ENCODE results near the gene SOD2.
"Not testable (repeated sequence)": the region's sequence is repeated elsewhere in the genome, so short reads cannot be mapped to it uniquely, and the experiment has no call there.

SOD2 gene

DNA sequence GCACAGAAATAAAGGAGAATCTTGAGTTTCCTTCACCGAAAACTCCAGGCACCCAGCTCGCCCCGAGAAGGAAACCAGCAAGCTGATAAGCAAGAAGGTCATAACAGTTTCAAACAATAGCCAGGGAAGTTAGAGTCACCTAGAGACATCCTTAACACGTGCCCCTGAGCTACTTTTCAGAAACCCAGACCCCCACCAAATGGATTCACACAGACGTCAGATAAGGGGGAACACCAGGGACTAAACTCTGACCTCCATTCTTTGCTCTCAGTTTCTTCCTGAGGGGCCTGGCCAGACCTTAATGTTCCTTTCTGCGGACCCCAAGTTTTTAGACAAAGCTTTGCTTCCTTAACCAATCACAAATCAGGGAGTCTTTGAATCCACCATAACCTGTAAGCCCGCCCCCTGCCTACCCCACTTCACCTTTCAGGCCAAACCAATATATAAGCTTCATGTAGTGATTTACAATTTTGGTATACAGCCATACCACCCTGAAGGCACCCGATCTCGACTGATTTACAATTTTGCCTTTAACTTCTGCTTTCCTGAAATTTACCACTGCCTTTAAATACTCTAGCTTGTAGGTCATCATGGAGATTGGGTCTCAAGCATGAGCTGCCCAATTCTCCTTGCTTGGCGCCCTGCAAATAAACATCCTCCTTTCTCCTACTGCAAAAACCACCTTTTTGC is 11.7 kb downstream of the SOD2 start:
- no peak for ATAC-seq

DNA sequence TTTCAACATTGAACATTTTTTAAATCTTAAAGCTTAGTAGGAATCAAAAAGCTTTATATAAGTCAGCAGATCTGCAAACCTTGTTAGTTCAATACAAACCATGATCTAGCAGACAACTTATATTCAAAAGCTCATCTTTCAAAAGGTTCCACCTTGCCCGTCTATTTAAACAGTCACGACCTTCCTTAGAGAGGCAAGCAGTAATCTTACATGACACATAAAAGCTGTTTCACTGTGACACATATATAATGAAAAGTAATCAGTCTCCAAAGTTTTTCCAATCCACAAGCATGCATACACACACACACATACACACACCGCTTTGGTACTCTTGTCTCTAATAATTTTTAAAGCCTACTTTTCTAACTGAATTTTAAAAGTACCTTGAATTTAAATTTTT is 12.9 kb downstream of the SOD2 start:
- ATAC-seq: peak in 1 of 2 donors; percentile 24

DNA sequence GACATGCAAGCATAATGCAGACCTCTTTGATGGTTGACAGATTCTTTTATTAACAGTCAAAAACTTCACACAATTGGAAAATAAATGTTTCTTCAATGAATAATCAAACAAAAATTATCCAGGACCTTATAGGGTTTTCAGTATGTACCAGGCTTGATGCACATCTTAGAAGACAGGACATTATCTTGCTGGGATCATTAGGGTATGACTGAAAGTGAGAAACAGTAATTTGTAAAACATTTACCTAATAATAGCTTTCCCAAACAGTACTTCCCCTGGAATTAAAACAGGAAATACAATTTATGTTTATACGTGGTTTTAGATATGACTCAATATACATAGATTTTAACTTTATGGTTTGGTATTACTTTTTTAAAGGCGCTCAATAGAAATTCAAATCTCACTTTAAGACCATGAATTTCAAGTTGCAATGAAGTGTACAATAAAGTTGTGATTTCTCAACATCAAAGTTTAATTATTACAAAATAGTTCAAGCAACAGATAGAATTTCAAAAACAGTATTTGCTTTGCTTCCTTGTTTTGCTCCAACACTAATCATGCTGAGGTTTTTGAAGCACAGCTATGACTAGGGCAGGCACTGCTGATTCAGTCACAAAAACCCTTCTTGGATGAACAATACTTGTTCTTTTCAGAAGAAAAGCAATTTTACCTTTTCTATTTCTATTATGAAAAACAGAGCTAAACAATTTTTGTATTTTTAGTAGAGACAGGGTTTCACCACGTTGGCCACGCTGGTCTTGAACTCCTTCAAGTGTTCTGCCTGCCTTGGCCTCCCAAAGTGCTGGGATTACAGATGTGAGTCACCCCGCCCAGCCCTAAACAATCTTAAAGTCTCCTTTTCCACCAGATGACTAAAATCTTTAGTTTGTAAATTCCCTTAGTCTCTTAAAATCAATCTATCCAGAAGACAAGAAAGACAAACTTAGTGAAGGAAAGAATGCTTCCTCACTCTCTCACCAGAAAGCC is 13.7 kb downstream of the SOD2 start:
- ATAC-seq: peak in 1 of 2 donors; percentile 48

DNA sequence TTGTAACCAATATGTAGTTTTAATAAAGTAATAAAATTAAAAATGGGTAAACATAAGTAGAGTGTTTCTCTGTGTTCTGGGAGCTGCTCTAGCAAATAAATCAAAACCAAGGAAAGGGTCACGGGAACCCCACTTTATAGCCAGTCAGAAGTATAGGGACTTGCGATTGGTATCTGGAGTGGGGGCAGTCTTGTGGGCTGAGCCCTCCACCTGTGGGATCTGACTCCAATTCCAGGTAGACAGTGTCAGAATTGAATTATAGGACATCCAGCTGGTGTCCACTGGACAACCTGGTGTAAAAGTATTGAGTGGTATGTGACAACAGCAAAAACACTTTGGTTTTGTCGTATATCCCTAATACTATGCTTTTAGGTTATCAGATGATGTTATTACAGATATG is 14.5 kb downstream of the SOD2 start:
- ATAC-seq: no peak

DNA sequence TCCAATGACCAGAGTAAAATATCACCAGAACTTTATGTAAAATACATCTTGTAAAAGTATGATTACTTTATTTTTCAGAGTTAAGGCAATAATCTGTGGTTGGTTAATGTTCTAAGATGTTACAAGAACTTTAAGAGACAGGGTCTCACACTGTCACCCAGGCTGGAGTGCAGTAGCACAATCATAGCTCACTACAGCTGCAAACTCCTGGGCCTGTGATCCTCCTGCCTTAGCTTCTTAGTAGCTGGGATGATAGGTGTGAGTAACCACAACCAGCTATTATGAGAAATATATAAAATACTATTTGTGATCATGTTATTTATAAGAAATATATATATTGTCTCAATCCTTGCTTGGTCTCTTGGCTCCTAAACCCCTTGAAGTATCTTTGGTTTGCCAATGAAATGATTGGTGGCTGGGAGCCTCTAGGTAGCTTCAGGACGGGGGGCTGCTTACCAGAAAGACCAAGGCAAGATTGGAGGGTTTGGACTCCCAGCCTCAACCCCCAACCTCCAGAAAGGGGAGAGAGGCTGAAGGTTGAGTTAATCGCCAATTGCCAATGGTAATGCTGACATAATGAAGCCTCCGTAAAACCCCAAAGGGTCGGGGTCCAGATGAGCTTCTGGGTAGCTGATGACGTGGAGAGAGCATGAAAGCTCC is 15.4 kb downstream of the SOD2 start:
- ATAC-seq: no peak

DNA sequence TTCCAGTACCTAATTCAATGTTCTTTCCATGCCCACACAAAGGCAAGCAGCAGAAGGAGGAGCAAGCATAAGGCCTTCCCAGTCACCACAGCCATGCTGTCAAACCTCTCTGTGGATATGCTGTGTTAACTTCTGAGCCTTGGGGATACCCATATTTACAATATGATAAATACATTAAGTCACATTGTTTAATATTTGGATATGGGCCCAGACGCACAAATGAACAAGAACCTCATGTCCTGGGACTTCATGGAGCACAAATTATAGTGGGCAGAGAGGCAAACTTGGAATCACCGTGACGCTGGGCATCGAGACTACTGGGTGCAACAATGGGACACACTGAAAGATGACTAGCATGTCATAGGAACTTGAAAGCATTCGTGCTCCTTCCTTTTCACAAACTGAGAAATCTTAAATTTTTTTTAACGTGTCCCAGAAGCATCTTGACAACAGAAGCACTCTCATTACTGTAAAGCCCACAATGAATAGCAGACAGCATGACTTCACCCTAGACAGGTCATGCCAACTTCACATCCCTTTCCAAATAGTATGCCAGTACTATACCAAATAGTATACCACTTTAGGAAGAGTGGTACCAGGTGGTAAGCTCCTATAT is 16.0 kb downstream of the SOD2 start:
- ATAC-seq: no peak

DNA sequence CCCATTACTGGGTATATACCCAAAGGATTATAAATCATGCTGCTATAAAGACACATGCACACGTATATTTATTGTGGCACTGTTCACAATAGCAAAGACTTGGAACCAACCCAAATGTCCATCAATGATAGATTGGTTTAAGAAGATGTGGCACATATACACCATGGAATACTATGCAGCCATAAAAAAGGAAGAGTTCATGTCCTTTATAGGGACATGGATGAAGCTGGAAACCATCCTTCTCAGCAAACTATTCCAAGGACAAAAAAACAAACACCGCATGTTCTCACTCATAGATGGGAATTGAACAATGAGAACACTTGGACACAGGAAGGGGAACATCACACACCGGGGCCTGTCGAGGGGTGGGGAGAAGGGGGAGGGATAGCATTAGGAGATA is 16.8 kb downstream of the SOD2 start:
- not testable (repeated sequence) for ATAC-seq

DNA sequence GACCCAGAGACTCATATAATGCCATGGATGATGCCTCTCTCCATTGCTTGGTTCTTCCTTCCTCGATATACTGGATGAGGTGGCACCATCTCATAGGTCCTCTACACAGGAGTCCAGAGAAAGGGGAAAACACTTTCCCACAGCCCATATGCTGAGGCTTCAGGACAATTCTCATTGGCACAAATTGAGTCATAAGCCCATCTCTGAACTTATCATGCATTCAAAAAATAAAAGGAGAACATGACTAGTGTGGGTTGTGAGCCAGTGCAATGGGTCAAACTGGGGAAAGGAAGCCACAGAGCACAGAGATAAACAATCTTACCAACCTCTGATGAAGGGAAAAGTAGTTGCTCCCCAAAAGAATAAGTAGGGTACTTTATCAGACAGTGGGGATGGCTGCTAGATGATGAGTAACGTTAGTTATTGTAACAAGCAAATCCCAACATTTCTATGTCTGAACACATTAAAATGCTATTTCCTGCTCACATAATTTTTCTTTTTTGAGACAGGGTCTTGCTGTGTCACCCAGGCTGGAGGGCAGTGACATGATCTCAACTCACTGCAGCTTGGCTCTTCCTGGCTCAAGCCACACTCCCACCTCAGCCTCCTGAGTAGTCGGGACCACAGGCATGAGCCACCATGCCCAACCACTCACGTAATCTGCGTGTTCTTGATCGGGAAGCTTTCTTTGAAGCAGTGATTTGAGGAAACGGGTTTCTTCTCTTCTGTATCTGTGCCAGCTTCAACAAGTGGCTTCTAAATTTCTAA is 27.0 kb downstream of the SOD2 start:
- no peak for ATAC-seq

DNA sequence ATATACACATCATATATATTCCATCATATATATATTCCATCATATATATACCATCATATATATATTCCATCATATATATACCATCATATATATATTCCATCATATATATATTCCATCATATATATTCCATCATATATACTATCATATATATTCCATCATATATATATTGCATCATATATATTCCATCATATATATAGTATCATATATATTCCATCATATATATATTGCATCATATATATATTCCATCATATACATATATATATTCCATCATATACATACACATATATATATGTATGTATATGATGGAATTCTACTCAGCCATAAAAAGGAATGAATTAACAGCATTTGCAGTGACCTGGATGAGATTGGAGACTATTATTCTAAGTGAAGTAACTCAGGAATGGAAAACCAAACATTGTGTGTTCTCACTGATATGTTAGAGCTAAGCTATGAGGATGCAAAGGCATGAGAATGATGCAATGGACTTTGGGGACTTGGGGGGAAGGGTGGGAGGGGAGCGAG is 29.6 kb downstream of the SOD2 start:
- ATAC-seq: not testable (repeated sequence)

DNA sequence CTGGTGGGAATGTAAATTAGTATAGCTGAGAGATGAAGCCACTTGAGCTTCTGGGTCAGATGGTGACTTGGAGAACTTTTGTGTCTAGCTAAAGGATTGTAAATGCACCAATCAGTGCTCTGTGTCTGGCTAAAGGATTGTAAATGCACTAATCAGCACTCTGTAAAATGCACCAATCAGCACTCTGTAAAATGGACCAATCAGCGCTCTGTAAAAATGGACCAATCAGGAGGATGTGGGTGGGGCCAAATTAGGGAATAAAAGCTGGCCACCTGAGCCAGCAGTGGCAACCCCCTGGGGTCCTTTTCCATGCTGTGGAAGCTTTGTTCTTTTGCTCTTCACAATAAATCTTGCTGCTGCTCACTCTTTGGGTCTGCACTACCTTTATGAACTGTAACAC is 31.1 kb downstream of the SOD2 start:
- ATAC-seq: not testable (repeated sequence)

DNA sequence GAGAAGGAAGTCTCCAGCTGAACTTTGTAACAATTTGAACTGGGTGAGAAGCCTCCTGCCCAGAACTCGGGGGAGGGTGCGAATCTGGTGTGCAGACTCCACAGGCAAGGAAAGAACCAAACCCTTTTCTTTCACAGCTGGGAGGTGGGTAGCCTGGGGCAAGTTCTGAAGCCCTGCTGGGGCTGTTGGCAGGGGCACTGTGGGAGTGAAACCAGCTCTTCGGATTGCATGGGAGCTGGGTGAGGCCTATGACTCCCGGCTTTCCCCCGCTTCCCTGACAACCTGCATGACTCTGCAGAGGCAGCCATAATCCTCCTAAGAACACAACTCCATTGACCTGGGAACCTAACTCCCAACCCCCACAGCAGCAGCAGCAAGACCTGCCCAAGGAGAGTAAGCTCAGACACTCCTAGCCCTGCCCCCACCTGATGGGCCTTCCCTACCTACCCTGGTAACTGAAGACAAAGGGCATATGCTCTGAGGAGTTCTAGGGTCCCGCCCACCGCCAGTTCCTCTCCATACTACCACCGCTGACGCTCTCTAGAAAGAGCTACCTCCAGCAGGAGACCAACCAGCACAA is 37.5 kb downstream of the SOD2 start:
- ATAC-seq: no peak

DNA sequence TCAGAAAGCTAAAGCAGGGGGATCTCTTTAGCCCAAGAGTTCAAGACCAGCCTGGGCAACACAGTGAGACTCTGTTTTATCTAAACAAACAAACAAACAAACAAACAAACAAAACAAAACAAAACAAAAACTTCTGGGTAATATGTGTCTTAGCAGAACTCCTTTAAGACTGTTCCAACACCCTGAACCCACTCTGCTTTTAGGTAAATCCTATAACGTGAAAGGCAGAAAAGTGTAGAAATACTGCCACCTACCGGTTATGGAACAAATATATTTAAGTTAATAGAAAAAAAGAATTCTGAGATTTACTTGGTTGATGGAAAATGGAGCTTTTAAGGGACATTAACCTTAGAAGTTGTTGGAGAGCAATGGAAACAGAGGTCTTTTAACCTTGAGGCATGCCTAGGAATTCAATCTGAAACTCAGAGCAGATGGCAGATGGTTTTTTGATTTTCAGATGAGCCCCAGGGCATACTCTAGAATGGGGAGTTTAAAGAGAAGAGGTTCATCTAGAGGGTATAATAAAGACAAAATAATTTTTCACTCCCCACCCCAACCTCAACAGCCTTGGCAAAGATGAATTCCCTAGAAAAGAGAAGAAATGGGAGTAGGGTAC is 38.5 kb downstream of the SOD2 start:
- no peak for ATAC-seq

DNA sequence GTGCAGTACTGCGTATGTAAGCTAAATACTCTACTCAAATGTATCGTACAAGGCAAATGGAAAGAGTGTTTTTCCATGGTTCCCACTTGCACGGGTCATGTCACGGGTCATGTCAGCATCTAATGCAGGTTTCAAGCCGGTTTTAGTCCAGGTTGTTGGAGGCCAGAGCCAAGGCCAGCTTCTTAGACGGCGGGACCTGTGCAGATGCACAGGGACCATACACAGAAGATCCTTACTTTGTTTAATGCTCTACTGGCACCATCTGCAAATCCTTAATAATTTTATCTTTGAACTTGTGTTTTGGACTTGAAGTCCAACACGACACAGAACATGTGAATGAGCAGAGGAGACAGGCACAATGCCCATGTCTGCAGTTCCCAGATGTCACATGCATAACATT is 42.7 kb downstream of the SOD2 start:
- ATAC-seq: no peak

DNA sequence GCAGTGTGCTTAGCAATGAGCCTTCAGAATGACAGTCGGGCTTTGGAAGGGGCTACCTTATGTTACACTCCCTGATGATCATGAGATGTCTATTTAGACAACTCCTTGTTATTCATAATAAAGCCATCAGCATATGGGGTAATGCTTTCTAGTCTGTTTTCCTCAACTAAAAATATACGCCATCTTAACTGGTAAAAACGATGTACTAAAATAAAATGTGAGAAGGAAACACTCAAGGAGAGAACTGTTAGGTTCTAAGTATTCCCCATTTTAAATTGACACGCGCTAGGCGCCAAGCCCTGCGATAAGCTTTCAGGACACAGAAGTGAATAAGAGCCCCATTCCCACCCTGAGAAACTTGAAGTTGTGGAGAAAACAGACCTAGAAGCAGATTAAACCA is 43.6 kb downstream of the SOD2 start:
- ATAC-seq: no peak

DNA sequence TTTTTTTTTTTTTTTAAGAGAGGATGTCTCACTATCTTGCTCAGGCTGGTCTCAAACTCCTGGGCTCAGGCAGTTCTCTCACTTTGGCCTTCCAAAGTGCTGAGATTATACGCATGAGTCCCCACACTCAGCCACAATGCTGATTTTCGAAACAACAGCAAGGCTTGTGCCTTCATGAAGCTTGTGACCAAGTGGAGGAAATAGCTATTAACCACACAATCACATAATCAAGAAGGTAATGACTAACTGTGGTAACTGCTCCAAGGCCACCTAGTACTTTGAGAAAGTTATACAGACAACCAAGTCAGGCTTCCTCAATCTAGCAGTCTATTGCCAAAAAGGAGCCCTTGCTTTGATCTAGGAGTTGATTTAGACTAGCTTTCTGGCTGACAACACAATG is 46.3 kb downstream of the SOD2 start:
- peak in 1 of 2 donors; percentile 63 for ATAC-seq

DNA sequence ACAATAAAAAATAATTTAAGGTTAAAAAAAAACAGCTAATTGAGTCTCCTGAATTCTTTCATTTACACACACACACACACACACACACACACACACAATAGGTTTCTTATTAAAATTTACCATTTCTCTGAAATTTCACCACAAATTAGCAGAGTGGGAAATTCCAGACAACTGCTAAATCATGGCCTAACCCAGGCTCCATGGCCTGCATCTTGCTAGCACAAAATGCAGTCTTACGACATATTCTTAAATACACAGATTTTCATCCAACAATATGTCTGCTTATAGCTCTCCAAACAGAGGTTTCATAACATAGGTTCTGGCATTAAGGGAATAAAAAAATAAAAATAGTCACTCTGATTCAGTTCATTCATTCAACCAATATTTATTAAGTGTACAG is 46.9 kb downstream of the SOD2 start:
- no peak for ATAC-seq

DNA sequence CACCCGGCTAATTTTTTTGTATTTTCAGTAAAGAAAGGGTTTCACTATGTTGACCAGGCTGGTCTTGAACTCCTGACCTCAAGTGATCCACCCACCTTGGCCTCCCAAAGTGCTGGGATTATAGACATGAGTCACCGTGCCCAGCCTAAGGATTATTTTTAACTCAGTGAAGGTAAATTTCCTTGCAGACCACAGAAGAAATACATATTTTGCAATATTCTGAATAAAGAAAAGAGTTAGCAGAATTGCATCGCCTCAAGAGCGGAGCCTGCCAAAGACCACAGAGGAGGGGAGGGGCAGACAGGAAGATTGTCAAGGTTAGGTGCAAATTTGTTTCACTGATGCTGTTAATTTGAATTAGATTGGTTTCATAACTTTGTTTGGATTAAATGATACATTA is 47.4 kb downstream of the SOD2 start:
- no peak for ATAC-seq

Data from activated CD4-positive, CD25-positive, alpha-beta regulatory T cell treated with anti-CD3 and anti-CD28 coated beads, Interleukin-2, amount 50 U/mL, for 24 hours (primary cell).